GM06990 (cell line): ENCODE measurements around the gene MAFB.

Experiments
- DNase-seq: peaks from one replicate; pipeline ENCODE4 v3.0.0-alpha.2; 2011; ENCODE audit not compliant: insufficient read length; ENCODE audit errors: extremely low read depth
- H3K27me3 ChIP-seq: replicated peaks from 2 replicates; pipeline ENCODE4 v1.6.0; 2011; ENCODE audit warnings: low read length; ENCODE audit not compliant: control insufficient read depth, insufficient read depth
- H3K36me3 ChIP-seq: 2 replicates; pipeline ENCODE4 v1.5.1; 2011; ENCODE audit warnings: low read length; ENCODE audit not compliant: control insufficient read depth, insufficient read depth
- H3K4me3 ChIP-seq: replicated peaks from 2 replicates; pipeline ENCODE4 v1.5.1; 2011; ENCODE audit warnings: low read depth, mild to moderate bottlenecking, control low read depth, low read length
- CTCF ChIP-seq: IDR thresholded peaks from 2 replicates; pipeline ENCODE4 v1.5.1; 2011; ENCODE audit warnings: low read length, control low read depth, mild to moderate bottlenecking, inconsistent platforms; ENCODE audit not compliant: insufficient read depth, poor library complexity, severe bottlenecking

Gene MAFB

GRCh38 chr20:40710603-40711002 lies 21.6 kb upstream of the MAFB start:
- no peaks in the 10 kb centered on the region for H3K27me3 ChIP-seq
- H3K36me3 ChIP-seq: no peaks in the 10 kb centered on the region
- no peak for TF ChIP-seq CTCF
- no peak overlapping the region for H3K4me3 ChIP-seq
- DNase-seq: no peak

- no peaks in the 10 kb centered on the region for H3K27me3 ChIP-seq
- TF ChIP-seq CTCF: peak; percentile 42
- H3K36me3 ChIP-seq: no peaks in the 10 kb centered on the region
- no peak overlapping the region for H3K4me3 ChIP-seq
- no peak for DNase-seq
These were observed 18.0 kb upstream of the MAFB start for GRCh38 chr20:40706977-40707582.

- TF ChIP-seq CTCF: no peak
- no peak for DNase-seq
- H3K27me3 ChIP-seq: no peaks in the 10 kb centered on the region; the same call in 1 of the 2 replicates
- no peak overlapping the region for H3K4me3 ChIP-seq
- H3K36me3 ChIP-seq: no peaks in the 10 kb centered on the region
These were observed 16.4 kb upstream of the MAFB start for GRCh38 chr20:40705413-40705812.

- no peak for TF ChIP-seq CTCF
- Histone ChIP-seq H3K4me3 (no peak overlapping the region), H3K36me3 (no peaks in the 10 kb centered on the region), H3K27me3 (no peaks in the 10 kb centered on the region; the same call in 1 of the 2 replicates)
- DNase-seq: no peak
These were observed 15.8 kb upstream of the MAFB start for GRCh38 chr20:40704828-40705227.

- peaks cover 2% of the 10 kb centered on the region for H3K27me3 ChIP-seq
- no peaks in the 10 kb centered on the region for H3K36me3 ChIP-seq
- no peak overlapping the region for H3K4me3 ChIP-seq
- no peak for DNase-seq
- TF ChIP-seq CTCF: no peak
These were observed 15.0 kb upstream of the MAFB start for GRCh38 chr20:40703975-40704530.
